ENCODE measurements around the gene ALKBH5. TPM values are rescaled to one million over a fixed set of nuclear protein-coding genes. Genes with fewer than 3 reads are reported as not detected.

Gene ALKBH5
- total RNA-seq, 2 experiments from 2014 or later = 99.3 to 125 TPM

DNA sequence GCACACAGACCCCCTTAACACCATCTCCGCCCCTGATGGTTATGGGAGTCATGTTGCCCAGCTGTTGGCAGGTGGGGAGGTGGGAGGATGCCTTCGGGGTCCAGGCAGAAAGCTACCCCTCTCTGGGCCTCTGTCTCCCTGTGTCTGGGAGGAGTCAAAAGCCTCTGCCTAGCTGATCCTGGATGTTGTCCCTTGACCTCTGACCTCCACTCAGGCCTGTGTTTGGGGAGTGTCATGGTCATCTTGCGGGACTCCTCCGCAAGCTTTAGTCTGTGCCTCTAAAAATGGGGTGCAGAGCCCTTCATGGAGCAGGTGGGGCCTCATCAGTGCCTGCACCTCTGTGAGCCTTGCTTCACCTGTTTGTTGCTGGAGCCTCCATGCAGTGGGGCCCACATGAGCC lies 45.6 kb downstream of the ALKBH5 start:
- no peak for TF ChIP-seq EZH2phosphoT487 (IDR thresholded peaks at IDR 0.05; ENCODE audit: borderline replicate concordance, low read depth, low read length)
- TF ChIP-seq, protein P1, sequence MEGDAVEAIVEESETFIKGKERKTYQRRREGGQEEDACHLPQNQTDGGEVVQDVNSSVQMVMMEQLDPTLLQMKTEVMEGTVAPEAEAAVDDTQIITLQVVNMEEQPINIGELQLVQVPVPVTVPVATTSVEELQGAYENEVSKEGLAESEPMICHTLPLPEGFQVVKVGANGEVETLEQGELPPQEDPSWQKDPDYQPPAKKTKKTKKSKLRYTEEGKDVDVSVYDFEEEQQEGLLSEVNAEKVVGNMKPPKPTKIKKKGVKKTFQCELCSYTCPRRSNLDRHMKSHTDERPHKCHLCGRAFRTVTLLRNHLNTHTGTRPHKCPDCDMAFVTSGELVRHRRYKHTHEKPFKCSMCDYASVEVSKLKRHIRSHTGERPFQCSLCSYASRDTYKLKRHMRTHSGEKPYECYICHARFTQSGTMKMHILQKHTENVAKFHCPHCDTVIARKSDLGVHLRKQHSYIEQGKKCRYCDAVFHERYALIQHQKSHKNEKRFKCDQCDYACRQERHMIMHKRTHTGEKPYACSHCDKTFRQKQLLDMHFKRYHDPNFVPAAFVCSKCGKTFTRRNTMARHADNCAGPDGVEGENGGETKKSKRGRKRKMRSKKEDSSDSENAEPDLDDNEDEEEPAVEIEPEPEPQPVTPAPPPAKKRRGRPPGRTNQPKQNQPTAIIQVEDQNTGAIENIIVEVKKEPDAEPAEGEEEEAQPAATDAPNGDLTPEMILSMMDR (conservative IDR thresholded peaks at IDR 0.05; ENCODE audit: low read length) = no peak
- Histone ChIP-seq H3K4me3 (ENCODE audit: low read depth, low read length, poor library complexity, severe bottlenecking) (no peak overlapping the region), H3K79me2 (ENCODE audit: insufficient read depth, low read depth, low read length) (no peaks in the 10 kb centered on the region), H3K4me1 (ENCODE audit: insufficient read depth, low read length, poor library complexity, severe bottlenecking) (peaks cover 15% of the 10 kb centered on the region), H3K27ac (ENCODE audit: low read depth, low read length, poor library complexity, severe bottlenecking) (no peak overlapping the region), H3K9me3 (ENCODE audit: low read length) (no peaks in the 10 kb centered on the region), H2AFZ (ENCODE audit: low read length) (no peak overlapping the region), H3K9me2 (ENCODE audit: insufficient read depth, low read length) (no peaks in the 10 kb centered on the region), H4K20me1 (ENCODE audit: insufficient read depth, low read length) (no peaks in the 10 kb centered on the region), H3K36me3 (ENCODE audit: insufficient read depth, low read length) (no peaks in the 10 kb centered on the region; the same call in 1 of the 2 replicates), H3K4me2 (ENCODE audit: low read length) (no peak overlapping the region)
- no peak for DNase-seq (ENCODE audit: low spot score)
- POLR2A ChIA-PET = no interaction called here
- intact Hi-C loops (cut with micrococcal nuclease; ENCODE audit: unreplicated experiment) = no loop called here
- BruUV-seq (replicated peaks) = no TSS peak
- CTCF ChIA-PET (ENCODE audit: unreplicated experiment) = no interaction called here

DNA sequence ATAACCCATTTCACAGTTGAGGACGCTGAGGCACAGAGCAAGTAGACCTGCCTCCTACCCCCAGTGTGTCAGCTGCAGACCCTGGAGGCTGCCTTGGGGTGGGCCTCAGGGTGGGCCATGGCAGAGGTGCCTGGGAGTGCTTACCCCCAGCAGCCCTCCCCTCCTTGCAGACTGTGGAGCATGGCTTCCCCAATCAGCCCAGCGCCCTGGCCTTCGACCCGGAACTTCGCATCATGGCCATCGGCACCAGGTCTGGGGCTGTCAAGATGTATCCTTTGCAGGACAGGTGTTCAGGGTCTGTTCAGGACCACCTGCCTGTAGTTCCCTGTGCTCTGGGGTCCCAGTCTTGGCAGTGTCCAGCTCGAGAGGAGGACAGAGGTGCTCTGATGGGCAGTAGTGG lies 46.1 kb downstream of the ALKBH5 start:
- Histone ChIP-seq H3K36me3 (ENCODE audit: insufficient read depth, low read length) (no peaks in the 10 kb centered on the region; the same call in 1 of the 2 replicates), H3K27ac (ENCODE audit: low read depth, low read length, poor library complexity, severe bottlenecking) (no peak overlapping the region), H4K20me1 (ENCODE audit: insufficient read depth, low read length) (no peaks in the 10 kb centered on the region), H2AFZ (ENCODE audit: low read length) (no peak overlapping the region), H3K4me3 (ENCODE audit: low read depth, low read length, poor library complexity, severe bottlenecking) (no peak overlapping the region), H3K4me1 (ENCODE audit: insufficient read depth, low read length, poor library complexity, severe bottlenecking) (peaks cover 13% of the 10 kb centered on the region), H3K79me2 (ENCODE audit: insufficient read depth, low read depth, low read length) (no peaks in the 10 kb centered on the region), H3K9me2 (ENCODE audit: insufficient read depth, low read length) (no peaks in the 10 kb centered on the region), H3K9me3 (ENCODE audit: low read length) (no peaks in the 10 kb centered on the region), H3K4me2 (ENCODE audit: low read length) (no peak overlapping the region)
- ChIA-PET POLR2A (no interaction called here), CTCF (ENCODE audit: unreplicated experiment) (no interaction called here)
- intact Hi-C loops (cut with micrococcal nuclease; ENCODE audit: unreplicated experiment) = no loop called here
- no TSS peak for BruUV-seq (replicated peaks)
- DNase-seq (ENCODE audit: low spot score) = no peak
- TF ChIP-seq, protein P1 (conservative IDR thresholded peaks at IDR 0.05; ENCODE audit: low read length) = no peak
- TF ChIP-seq EZH2phosphoT487 (IDR thresholded peaks at IDR 0.05; ENCODE audit: borderline replicate concordance, low read depth, low read length) = no peak

DNA sequence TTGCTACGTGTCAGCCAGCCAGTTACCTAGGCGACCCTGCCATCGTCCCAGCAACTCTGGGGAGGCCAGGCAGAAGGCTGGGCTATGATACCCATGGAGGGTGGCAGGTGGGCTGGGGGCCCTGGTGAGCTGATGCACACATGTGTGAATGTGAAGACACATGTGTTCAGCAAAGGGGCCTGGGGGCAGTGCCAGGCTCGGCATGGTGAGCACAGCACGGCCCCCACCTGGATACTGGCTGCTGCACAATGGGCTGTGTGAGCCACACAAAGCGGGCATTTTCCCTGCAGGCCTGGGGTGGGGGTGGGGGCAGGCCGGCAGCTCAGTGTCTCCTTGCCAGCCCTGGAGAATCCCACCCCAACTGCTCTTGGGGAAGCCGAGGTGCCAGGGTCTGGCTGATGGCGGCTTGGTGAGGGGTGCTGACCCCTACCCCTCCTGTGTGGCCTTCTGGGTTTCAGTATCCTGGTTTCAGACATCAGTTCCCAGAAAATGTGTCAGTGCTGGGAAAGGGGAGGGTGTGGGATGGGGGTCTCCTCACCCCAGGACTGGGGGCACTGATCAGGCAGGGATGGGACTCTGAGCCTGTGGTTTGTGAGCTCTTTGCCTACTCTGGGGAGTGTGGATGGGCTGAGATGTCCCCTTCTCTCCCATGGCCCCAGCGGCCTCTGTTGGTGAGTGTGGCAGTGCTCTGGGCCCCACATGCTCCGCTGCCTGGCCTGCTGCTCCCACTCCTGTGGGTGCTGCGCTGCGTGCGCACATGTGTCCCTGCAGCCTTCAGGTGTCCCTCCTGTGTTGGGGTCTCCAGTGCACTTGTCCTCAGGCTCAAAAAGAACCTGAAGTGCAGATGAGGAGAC lies 46.9 kb downstream of the ALKBH5 start:
- H3K4me1 ChIP-seq (ENCODE audit: insufficient read depth, low read length, poor library complexity, severe bottlenecking) = peaks cover 11% of the 10 kb centered on the region
- H3K79me2 ChIP-seq (ENCODE audit: insufficient read depth, low read depth, low read length) = no peaks in the 10 kb centered on the region
- intact Hi-C loops (cut with micrococcal nuclease; ENCODE audit: unreplicated experiment) = no loop called here
- H3K9me2 ChIP-seq (ENCODE audit: insufficient read depth, low read length) = no peaks in the 10 kb centered on the region
- no peak overlapping the region for H3K4me3 ChIP-seq (ENCODE audit: low read depth, low read length, poor library complexity, severe bottlenecking)
- CTCF ChIA-PET (ENCODE audit: unreplicated experiment) = no interaction called here
- POLR2A ChIA-PET = no interaction called here
- no peaks in the 10 kb centered on the region for H3K9me3 ChIP-seq (ENCODE audit: low read length)
- H3K27ac ChIP-seq (ENCODE audit: low read depth, low read length, poor library complexity, severe bottlenecking) = no peak overlapping the region
- no peaks in the 10 kb centered on the region for H4K20me1 ChIP-seq (ENCODE audit: insufficient read depth, low read length)
- no peaks in the 10 kb centered on the region; the same call in 1 of the 2 replicates for H3K36me3 ChIP-seq (ENCODE audit: insufficient read depth, low read length)
- no peak overlapping the region for H2AFZ ChIP-seq (ENCODE audit: low read length)
- DNase-seq (ENCODE audit: low spot score) = no peak
- BruUV-seq (replicated peaks) = no TSS peak
- H3K4me2 ChIP-seq (ENCODE audit: low read length) = no peak overlapping the region
- TF ChIP-seq EZH2phosphoT487 (IDR thresholded peaks at IDR 0.05; ENCODE audit: borderline replicate concordance, low read depth, low read length) = no peak
- TF ChIP-seq, protein P1 (conservative IDR thresholded peaks at IDR 0.05; ENCODE audit: low read length) = no peak

Measured in OCI-LY7 (cell line).